IMR-90 (cell line): ENCODE data around the gene CCM2. TPM values are rescaled to one million over a fixed set of nuclear protein-coding genes. Genes with fewer than 3 reads are reported as not detected.

Experiments
- ATAC-seq: fragments of 200-7000 bp; cut with Tn5 transposase; 2 replicates; pipeline ENCODE4 v1.9.1; 2020; ENCODE audit warnings: low read depth, mild to moderate bottlenecking, moderate library complexity
- BruUV-seq: library from RNA; stranded (reverse); fragments of 400-500 nt; replicated peaks from 2 replicates; lab custom pipeline; 2021; lab: Mats Ljungman, UMichigan
- CTCF ChIA-PET: fragments of 300-600 bp; formaldehyde crosslinking; extraction: SDS; loops from one replicate; lab custom pipeline; 2021; ENCODE audit warnings: antibody characterized with exemption; lab: Yijun Ruan, JAX
- POLR2A ChIA-PET: fragments of 300-600 bp; sonication (Branson Sonifier 250); formaldehyde crosslinking; loops from one replicate; lab custom pipeline; 2022; ENCODE audit warnings: antibody characterized with exemption; ENCODE audit not compliant: unreplicated experiment; lab: Charles Lee
- DNase-seq: peaks from one replicate; pipeline ENCODE4 v3.0.0; 2013
- H2AFZ ChIP-seq: replicated peaks from 2 replicates; pipeline ENCODE3; 2013; ENCODE audit warnings: low read length, mild to moderate bottlenecking; ENCODE audit not compliant: poor library complexity
- H2AK5ac ChIP-seq: 2 replicates; pipeline ENCODE4 v1.6.1; 2013; ENCODE audit warnings: low read depth, low read length, inconsistent platforms
- H2AK9ac ChIP-seq: replicated peaks from 2 replicates; pipeline ENCODE3; 2013; ENCODE audit warnings: mild to moderate bottlenecking, low read depth, low read length, moderate library complexity; ENCODE audit not compliant: poor library complexity
- H2BK120ac ChIP-seq: 2 replicates; pipeline ENCODE4 v1.6.1; 2013; ENCODE audit warnings: low read depth, low read length, inconsistent platforms
- H2BK15ac ChIP-seq: 3 replicates; pipeline ENCODE4 v1.6.1; 2013; ENCODE audit warnings: low read depth, low read length, inconsistent platforms
- H2BK20ac ChIP-seq: 2 replicates; pipeline ENCODE4 v1.6.1; 2013; ENCODE audit warnings: low read depth, mild to moderate bottlenecking, inconsistent platforms, low read length, moderate library complexity
- H2BK5ac ChIP-seq: 2 replicates; pipeline ENCODE4 v1.6.1; 2013; ENCODE audit warnings: mild to moderate bottlenecking, low read depth, low read length, inconsistent platforms; ENCODE audit not compliant: poor library complexity, severe bottlenecking
- H3K14ac ChIP-seq: replicated peaks from 2 replicates; pipeline ENCODE4 v1.6.1; 2013; ENCODE audit warnings: low read depth, low read length, inconsistent platforms
- H3K18ac ChIP-seq: 2 replicates; pipeline ENCODE4 v1.6.1; 2013; ENCODE audit warnings: low read depth, low read length, control low read depth
- H3K23ac ChIP-seq: 2 replicates; pipeline ENCODE4 v1.6.1; 2013; ENCODE audit warnings: low read depth, low read length, inconsistent platforms
- H3K27ac ChIP-seq: 2 replicates; pipeline ENCODE4 v1.5.1; 2013; ENCODE audit warnings: mild to moderate bottlenecking, control low read depth, low read length; ENCODE audit not compliant: insufficient read depth
- H3K27me3 ChIP-seq: 2 replicates; pipeline ENCODE4 v1.6.1; 2013; ENCODE audit warnings: low read length; ENCODE audit not compliant: control insufficient read depth, insufficient read depth
- H3K36me3 ChIP-seq: 2 replicates; pipeline ENCODE4 v1.6.1; 2013; ENCODE audit warnings: low read length, mixed read lengths; ENCODE audit not compliant: control insufficient read depth, insufficient read depth
- H3K4ac ChIP-seq: 2 replicates; pipeline ENCODE4 v1.6.1; 2013; ENCODE audit warnings: low read depth, low read length, inconsistent platforms
- H3K4me1 ChIP-seq: 2 replicates; pipeline ENCODE4 v1.6.1; 2013; ENCODE audit warnings: low read length, mixed read lengths; ENCODE audit not compliant: control insufficient read depth, insufficient read depth
- H3K4me2 ChIP-seq: 2 replicates; pipeline ENCODE4 v1.6.1; 2013; ENCODE audit warnings: low read depth, mild to moderate bottlenecking, control low read depth, low read length, moderate library complexity
- H3K4me3 ChIP-seq: 2 replicates; pipeline ENCODE4 v1.5.1; 2013; ENCODE audit warnings: low read depth, mild to moderate bottlenecking, control low read depth, low read length, moderate library complexity; ENCODE audit not compliant: insufficient read depth
- H3K56ac ChIP-seq: 2 replicates; pipeline ENCODE4 v1.6.1; 2013; ENCODE audit warnings: low read length, inconsistent platforms; ENCODE audit not compliant: insufficient read depth; ENCODE audit errors: extremely low read depth
- H3K79me1 ChIP-seq, 2 experiments: 2 replicates each; pipeline ENCODE4 v1.6.1; 2013; ENCODE audit warnings: low read length in 2 of 2, inconsistent platforms in 1 of 2, low read depth in 1 of 2
- H3K9ac ChIP-seq: 2 replicates; pipeline ENCODE4 v1.6.1; 2013; ENCODE audit warnings: low read depth, low read length, control low read depth
- H3K9me1 ChIP-seq: 2 replicates; pipeline ENCODE4 v1.6.1; 2013; ENCODE audit warnings: low read length, inconsistent platforms; ENCODE audit not compliant: insufficient read depth
- H3K9me3 ChIP-seq: 2 replicates; pipeline ENCODE4 v1.6.1; 2013; ENCODE audit warnings: low read length; ENCODE audit not compliant: control insufficient read depth, insufficient read depth
- H4K20me1 ChIP-seq: 2 replicates; pipeline ENCODE4 v1.6.1; 2013; ENCODE audit warnings: low read length, inconsistent platforms; ENCODE audit not compliant: insufficient read depth
- H4K5ac ChIP-seq: 2 replicates; pipeline ENCODE4 v1.6.1; 2013; ENCODE audit warnings: mild to moderate bottlenecking, low read depth, low read length, control low read depth
- H4K8ac ChIP-seq, 2 experiments: 2 replicates each; pipeline ENCODE4 v1.6.1; 2013; ENCODE audit warnings: low read depth in 2 of 2, low read length in 2 of 2, control low read depth in 1 of 2, inconsistent platforms in 1 of 2
- H4K91ac ChIP-seq: 2 replicates; pipeline ENCODE4 v1.6.1; 2013; ENCODE audit warnings: low read depth, low read length, inconsistent platforms; ENCODE audit not compliant: insufficient read depth
- BHLHE40 ChIP-seq: fragments of 150-350 bp; IDR thresholded peaks from 2 replicates; pipeline ENCODE4 v1.6.1; 2016; ENCODE audit warnings: mild to moderate bottlenecking, low read depth, low read length
- CEBPB ChIP-seq: IDR thresholded peaks from 2 replicates; pipeline ENCODE4 v1.6.1; 2012; ENCODE audit warnings: low read depth, low read length, improper control_type of control experiment
- CHD1 ChIP-seq: IDR thresholded peaks from 2 replicates; pipeline ENCODE4 v1.6.1; 2012; ENCODE audit warnings: low read depth, low read length, improper control_type of control experiment
- FOS ChIP-seq: fragments of 150-350 bp; IDR thresholded peaks from 2 replicates; pipeline ENCODE4 v1.6.1; 2016; ENCODE audit warnings: low read depth, low read length
- MAFK ChIP-seq: IDR thresholded peaks from 2 replicates; pipeline ENCODE4 v1.6.1; 2012; ENCODE audit warnings: low read depth, low read length, improper control_type of control experiment
- MAZ ChIP-seq: IDR thresholded peaks from 2 replicates; pipeline ENCODE4 v1.6.1; 2012; ENCODE audit warnings: low read depth, mild to moderate bottlenecking, low read length, improper control_type of control experiment, moderate library complexity, borderline replicate concordance
- MXI1 ChIP-seq: IDR thresholded peaks from 2 replicates; pipeline ENCODE4 v1.6.1; 2012; ENCODE audit warnings: low read depth, mild to moderate bottlenecking, low read length, moderate library complexity, borderline replicate concordance
- NFE2L2 ChIP-seq: fragments of 150-350 bp; IDR thresholded peaks from 2 replicates; pipeline ENCODE4 v1.6.1; 2016; ENCODE audit warnings: low read depth, mild to moderate bottlenecking, low read length
- POLR2A ChIP-seq: IDR thresholded peaks from 2 replicates; pipeline ENCODE4 v1.6.1; 2012; ENCODE audit warnings: mild to moderate bottlenecking, low read depth, low read length
- RAD21 ChIP-seq: IDR thresholded peaks from 2 replicates; pipeline ENCODE4 v1.6.1; 2012; ENCODE audit warnings: low read length, improper control_type of control experiment
- RCOR1 ChIP-seq: IDR thresholded peaks from 2 replicates; pipeline ENCODE4 v1.6.1; 2012; ENCODE audit warnings: mild to moderate bottlenecking, low read length, improper control_type of control experiment; ENCODE audit not compliant: insufficient replicate concordance
- RFX5 ChIP-seq: IDR thresholded peaks from 2 replicates; pipeline ENCODE4 v1.8.0; 2012; ENCODE audit warnings: low read depth, mild to moderate bottlenecking, low read length, moderate library complexity
- SMC3 ChIP-seq: fragments of 150-350 bp; IDR thresholded peaks from 2 replicates; pipeline ENCODE4 v1.6.1; 2016; ENCODE audit warnings: low read depth, mild to moderate bottlenecking, antibody characterized with exemption, low read length, moderate library complexity
- WGBS, 2 experiments: methylation state at CpG; one replicate each; pipeline versions ENCODE4 v1.1.5 to v1.1.7; 2013; ENCODE audit warnings: missing lambda C conversion rate in 2 of 2; ENCODE audit not compliant: insufficient read length in 1 of 2; ENCODE audit errors: extremely low coverage in 2 of 2; 5-methylcytosine and 5-hydroxymethylcytosine counted together
- dilution Hi-C: fragments of 300-500 bp; cut with HindIII; formaldehyde crosslinking; loops from one replicate; pipeline ENCODE4 v1.14.3; 2018; ENCODE audit warnings: low sequenced_read_pairs; ENCODE audit not compliant: unreplicated experiment
- in situ Hi-C: fragments of 300-500 bp; cut with MboI; formaldehyde crosslinking; loops from 3 replicates; pipeline ENCODE4 v1.14.3; 2019; ENCODE audit warnings: low sequenced_read_pairs, inconsistent platforms, mixed read lengths
- intact Hi-C: fragments of 100-400 bp; cut with micrococcal nuclease; formaldehyde crosslinking; loops from 2 replicates; pipeline ENCODE4 v1.10.0; 2022
- polyA plus RNA-seq, 3 experiments: library from polyadenylated mRNA; depleted of rRNA; stranded (reverse); fragments of >200 nt; gene quantifications; 2 replicates each; pipeline ENCODE4 v1.2.3, GENCODE V29; 2012; ENCODE audit warnings: low replicate concordance in 1 of 3
- total RNA-seq: library from RNA; depleted of rRNA; stranded (reverse); fragments of >200 nt; gene quantifications from 2 replicates; pipeline ENCODE4 v1.2.3, GENCODE V29; 2012
- TF ChIP-seq, protein P1 (sequence below): fragments of 150-350 bp; IDR thresholded peaks from 2 replicates; pipeline ENCODE4 v1.6.1; 2017; ENCODE audit warnings: mild to moderate bottlenecking, antibody characterized with exemption, low read length, low read depth
- TF ChIP-seq, protein P2 (sequence below): conservative IDR thresholded peaks from 2 replicates; pipeline ENCODE4 v1.5.1; 2012; ENCODE audit warnings: mild to moderate bottlenecking, low read depth, low read length, improper control_type of control experiment
- TF ChIP-seq, protein P3 (sequence below): fragments of 150-350 bp; IDR thresholded peaks from 2 replicates; pipeline ENCODE4 v1.6.1; 2016; ENCODE audit warnings: low read depth, mild to moderate bottlenecking, low read length, moderate library complexity, borderline replicate concordance

The CCM2 gene
- total and polyA plus RNA-seq, 2 of the 4 experiments (the other 2 are of a cell fraction): 65.2 to 78.5 TPM

DNA sequence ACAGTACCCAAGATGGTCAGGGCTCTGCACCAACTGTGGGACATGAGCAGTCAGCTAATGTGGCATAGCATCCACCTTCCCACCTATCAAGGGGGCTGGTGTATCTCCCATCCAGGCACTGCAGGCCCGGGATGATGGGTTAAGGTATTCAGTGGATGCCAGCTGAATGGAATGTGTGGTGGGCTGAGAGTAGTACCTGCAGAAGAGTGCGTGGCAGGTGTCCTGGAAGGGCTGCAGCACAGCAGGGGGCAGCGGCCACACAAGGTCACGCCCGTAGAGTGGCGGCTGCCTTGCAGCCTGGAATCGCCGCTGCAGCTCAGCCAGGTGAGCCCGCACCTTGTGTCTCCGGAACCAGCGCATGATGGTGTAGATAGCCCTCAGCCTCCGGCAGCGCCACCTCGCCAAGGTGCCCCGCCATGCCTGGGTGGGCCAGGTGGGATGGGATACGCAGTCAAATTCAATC lies 34.5 kb upstream of the CCM2 start:
- no peaks in the 10 kb centered on the region for H4K20me1 ChIP-seq
- H4K8ac ChIP-seq: no peak overlapping the region
- no peak overlapping the region for H2AFZ ChIP-seq
- no peak overlapping the region for H3K27ac ChIP-seq
- no peaks in the 10 kb centered on the region for H3K79me1 ChIP-seq
- intact Hi-C loops: no loop called here
- H3K4me2 ChIP-seq: no peak overlapping the region
- H2BK5ac ChIP-seq: no peak overlapping the region
- H3K27me3 ChIP-seq: peaks cover 20% of the 10 kb centered on the region
- BruUV-seq: no TSS peak
- ATAC-seq (no peak), DNase-seq (no peak)
- dilution Hi-C loops: no loop called here
- no peak overlapping the region for H2AK5ac ChIP-seq
- no peak overlapping the region for H3K56ac ChIP-seq
- no peak overlapping the region for H3K4ac ChIP-seq
- ChIA-PET CTCF (no interaction called here), POLR2A (no interaction called here)
- WGBS, 2 experiments: 90% methylated on average over 9 of the region's 16 CpGs; no CpG with 5 or more reads in 1 of the 2 experiments
- no peaks in the 10 kb centered on the region for H3K9me1 ChIP-seq
- H3K18ac ChIP-seq: no peak overlapping the region
- H3K36me3 ChIP-seq: no peaks in the 10 kb centered on the region
- peaks cover 5% of the 10 kb centered on the region; the same call in 1 of the 2 replicates for H3K4me1 ChIP-seq
- H2BK15ac ChIP-seq: no peak overlapping the region
- no peak overlapping the region for H2AK9ac ChIP-seq
- no peak overlapping the region for H3K4me3 ChIP-seq
- no peak overlapping the region for H3K9ac ChIP-seq
- no peak overlapping the region for H3K23ac ChIP-seq
- no peak overlapping the region for H3K14ac ChIP-seq
- no peak overlapping the region for H4K5ac ChIP-seq
- TF ChIP-seq CHD1 (no peak), FOS (no peak), SMC3 (no peak), NFE2L2 (no peak), POLR2A (no peak), MAZ (no peak), CEBPB (no peak), RCOR1 (no peak), MAFK (no peak), BHLHE40 (no peak), MXI1 (no peak), RFX5 (no peak), RAD21 (no peak)
- TF ChIP-seq, protein P1, sequence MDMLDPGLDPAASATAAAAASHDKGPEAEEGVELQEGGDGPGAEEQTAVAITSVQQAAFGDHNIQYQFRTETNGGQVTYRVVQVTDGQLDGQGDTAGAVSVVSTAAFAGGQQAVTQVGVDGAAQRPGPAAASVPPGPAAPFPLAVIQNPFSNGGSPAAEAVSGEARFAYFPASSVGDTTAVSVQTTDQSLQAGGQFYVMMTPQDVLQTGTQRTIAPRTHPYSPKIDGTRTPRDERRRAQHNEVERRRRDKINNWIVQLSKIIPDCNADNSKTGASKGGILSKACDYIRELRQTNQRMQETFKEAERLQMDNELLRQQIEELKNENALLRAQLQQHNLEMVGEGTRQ: no peak
- TF ChIP-seq, protein P2, sequence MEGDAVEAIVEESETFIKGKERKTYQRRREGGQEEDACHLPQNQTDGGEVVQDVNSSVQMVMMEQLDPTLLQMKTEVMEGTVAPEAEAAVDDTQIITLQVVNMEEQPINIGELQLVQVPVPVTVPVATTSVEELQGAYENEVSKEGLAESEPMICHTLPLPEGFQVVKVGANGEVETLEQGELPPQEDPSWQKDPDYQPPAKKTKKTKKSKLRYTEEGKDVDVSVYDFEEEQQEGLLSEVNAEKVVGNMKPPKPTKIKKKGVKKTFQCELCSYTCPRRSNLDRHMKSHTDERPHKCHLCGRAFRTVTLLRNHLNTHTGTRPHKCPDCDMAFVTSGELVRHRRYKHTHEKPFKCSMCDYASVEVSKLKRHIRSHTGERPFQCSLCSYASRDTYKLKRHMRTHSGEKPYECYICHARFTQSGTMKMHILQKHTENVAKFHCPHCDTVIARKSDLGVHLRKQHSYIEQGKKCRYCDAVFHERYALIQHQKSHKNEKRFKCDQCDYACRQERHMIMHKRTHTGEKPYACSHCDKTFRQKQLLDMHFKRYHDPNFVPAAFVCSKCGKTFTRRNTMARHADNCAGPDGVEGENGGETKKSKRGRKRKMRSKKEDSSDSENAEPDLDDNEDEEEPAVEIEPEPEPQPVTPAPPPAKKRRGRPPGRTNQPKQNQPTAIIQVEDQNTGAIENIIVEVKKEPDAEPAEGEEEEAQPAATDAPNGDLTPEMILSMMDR: no peak
- TF ChIP-seq, protein P3, sequence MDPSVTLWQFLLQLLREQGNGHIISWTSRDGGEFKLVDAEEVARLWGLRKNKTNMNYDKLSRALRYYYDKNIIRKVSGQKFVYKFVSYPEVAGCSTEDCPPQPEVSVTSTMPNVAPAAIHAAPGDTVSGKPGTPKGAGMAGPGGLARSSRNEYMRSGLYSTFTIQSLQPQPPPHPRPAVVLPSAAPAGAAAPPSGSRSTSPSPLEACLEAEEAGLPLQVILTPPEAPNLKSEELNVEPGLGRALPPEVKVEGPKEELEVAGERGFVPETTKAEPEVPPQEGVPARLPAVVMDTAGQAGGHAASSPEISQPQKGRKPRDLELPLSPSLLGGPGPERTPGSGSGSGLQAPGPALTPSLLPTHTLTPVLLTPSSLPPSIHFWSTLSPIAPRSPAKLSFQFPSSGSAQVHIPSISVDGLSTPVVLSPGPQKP: no peak
- H2BK20ac ChIP-seq: no peak overlapping the region
- H3K9me3 ChIP-seq: no peaks in the 10 kb centered on the region
- H4K91ac ChIP-seq: no peak overlapping the region
- in situ Hi-C loops: loop anchor here (10.0 kb wide), 1 partner anchor 169 kb away; no protein-coding TSS in a partner anchor
- no peak overlapping the region for H2BK120ac ChIP-seq
